ENCODE results near the gene SEMG1.

Gene SEMG1

DNA sequence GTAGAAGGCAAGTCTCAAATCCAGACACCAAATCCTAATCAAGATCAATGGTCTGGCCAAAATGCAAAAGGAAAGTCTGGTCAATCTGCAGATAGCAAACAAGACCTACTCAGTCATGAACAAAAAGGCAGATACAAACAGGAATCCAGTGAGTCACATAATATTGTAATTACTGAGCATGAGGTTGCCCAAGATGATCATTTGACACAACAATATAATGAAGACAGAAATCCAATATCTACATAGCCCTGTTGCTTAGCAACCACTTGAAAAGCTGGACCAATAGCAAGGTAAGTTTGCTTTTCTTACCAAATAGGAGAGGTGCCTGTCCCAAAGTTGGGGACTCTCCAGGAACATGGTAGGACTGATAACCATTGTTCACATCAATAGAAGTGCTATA lies 16.3 kb downstream of the SEMG1 start:
- no peak for DNase-seq

DNA sequence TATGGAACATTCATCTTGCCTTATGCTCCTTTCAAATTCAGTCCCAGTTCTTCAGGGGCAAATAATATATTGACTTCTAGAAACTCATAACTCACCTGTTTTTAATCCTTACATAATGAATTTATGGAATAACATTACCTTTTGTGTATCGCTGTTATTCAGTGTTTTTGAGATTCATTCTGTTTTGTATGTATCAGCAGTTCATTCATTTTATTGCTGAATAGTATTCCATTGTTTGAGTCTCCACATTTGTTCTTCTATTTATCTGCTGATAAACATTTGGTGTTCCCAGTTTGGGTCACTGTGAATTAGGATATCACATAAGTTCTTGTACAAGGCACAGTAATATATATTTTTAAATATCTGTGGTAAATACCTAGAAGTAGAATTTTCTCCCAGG lies 19.5 kb downstream of the SEMG1 start:
- no peak for DNase-seq

DNA sequence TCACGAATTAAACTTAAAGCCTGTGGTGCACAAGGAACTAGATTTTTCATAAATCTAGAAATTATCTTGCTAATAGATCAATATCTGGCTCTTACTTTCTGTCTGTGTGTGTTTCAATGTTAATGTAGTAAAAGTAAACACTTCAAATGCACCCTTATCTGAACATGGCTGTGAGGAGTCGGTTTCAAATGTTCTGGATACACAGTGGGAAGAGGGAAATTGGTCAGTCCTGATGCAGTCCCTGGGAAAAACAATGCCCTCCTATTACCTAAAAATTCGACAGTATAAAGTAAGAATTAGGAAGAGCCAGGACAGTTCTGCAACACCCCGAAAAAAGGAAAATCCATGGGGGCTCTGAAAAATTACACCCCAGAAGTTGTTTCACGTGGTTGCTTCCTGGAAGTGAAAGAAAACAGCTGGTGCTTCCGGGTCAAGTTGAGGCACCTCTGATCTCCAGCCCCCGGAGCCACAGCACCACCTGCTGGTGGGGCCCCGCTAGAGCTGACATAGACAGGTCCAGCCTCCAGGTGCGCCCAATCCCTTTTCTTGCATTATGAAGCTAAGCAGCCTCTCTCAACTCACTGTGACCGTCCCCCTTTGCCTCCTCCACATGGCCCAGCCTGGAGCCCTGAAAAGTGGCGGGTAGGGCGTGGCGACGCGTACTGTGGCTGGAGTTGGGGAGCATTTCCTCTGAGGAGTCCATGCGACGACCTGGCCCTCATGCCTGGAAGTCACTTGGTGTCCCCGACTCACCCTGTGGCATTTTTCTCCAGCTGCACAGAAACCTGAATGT lies 22.6 kb downstream of the SEMG1 start:
- DNase-seq, result peak in 3 of 4 experiments; percentile 2 to 4 (median 4)

DNA sequence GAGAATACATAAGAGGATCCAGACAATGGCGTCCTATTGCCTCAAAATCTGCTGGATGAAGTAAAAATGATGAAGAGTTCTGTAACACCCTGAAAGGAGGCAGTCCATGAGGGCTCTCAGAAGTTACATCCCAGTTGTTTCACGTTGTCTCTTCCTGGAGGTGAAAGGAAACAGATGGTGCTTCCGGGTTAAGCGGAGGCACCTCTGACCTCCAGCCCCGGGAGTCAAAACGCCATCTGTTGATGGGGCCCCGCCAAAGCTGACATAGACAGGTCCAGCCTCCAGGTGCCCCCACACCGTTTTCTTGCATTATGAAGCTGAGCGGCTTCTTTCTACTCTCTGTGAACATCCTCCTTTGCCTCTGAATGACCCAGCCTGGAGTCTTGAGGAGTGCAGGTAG lies 23.8 kb downstream of the SEMG1 start:
- DNase-seq, result no peak

DNA sequence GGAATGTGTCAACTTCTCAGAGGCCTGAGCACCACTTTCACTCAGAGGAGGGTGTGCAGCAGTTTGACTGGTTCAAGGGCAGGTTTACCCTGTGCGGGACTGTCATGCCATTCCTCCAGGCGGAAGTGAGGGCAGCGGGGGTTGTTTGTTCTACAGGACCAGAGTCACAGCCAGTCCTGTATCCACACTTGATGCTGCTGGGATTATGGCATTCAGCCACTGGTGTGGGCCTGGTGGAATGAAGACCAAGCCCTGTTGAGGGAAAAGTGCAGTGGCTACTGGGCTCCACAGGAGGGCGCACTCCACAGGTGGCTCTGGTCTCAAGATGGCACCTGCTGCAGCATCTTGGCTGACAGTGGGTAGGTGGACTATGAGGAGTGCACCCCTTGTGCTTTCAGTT lies 29.2 kb downstream of the SEMG1 start:
- no peak for DNase-seq

DNA sequence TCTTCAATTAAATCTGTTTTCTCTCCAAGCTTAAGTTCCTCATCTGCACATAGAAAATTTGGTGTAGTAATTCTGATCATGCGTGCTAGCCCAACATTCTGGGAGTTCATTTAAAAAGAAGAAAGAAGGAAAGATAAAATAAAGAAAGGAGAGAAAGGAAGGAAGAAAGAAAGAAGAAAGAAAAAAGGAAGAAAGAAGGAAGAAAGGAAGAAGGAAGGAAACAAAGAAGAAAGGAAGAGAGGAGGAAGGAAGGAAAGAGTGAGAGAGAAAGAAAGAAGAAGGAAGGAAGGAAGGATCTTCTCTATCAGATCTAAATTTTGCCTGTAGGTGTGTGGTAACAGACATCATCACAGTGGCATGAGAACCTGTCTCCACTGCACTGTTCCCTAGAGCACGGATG lies 31.3 kb downstream of the SEMG1 start:
- DNase-seq, result no peak

DNA sequence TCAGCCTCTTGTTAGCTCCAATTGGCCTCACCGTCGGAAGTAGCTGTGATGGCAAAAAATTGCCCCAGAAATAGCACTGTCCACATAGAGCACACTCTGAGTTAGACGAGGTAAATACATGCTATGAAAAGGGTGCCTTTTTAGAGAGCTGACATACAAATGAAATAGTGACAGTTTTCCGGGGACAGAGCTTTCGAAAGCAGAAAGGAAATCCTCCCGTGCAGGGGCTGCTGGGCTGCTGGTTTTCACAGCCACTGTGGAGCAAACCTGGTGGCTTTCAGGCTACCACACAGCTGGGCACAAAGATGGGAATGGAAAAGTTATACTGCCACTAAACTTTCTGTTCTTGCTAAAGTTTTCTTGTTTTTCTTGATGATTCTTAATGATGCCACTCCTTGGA lies 39.3 kb downstream of the SEMG1 start:
- no peak for DNase-seq

DNA sequence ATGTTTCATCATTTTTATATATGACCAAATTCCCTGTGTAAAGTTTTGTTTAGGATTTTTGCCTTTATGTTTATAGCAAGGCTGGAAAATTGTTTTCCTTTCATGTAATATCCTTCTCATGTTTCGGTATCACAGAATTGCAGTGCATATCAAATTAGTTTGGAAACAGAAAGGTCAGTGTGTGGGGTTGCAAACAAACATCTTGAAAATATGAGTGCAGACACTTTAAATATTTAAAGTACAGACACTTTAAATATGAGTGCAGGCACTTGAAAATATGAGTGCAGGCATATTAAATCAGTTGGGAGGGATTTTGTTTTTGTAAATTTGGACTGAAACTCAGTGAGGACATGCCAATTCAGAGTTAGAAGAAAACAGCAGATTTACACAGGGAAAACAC lies 41.0 kb downstream of the SEMG1 start:
- DNase-seq, result no peak

DNA sequence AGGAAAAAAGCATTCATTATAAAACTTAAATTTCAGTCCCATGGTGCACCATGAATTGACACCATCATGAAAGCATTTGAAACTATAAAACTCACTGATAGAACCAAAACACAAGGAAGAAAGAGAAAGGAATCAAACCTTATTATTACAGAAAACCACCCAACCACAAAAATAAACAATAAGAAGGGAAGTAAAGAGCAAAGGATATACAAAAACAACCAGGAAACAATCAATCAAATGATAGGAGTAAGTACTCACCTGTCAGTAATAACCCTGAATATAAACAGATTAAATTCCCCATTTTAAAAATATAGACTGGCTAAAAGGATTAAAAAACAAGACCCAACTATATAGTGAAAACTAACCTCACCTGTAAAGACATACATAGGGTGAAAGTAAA lies 41.8 kb downstream of the SEMG1 start:
- no peak for DNase-seq

DNA sequence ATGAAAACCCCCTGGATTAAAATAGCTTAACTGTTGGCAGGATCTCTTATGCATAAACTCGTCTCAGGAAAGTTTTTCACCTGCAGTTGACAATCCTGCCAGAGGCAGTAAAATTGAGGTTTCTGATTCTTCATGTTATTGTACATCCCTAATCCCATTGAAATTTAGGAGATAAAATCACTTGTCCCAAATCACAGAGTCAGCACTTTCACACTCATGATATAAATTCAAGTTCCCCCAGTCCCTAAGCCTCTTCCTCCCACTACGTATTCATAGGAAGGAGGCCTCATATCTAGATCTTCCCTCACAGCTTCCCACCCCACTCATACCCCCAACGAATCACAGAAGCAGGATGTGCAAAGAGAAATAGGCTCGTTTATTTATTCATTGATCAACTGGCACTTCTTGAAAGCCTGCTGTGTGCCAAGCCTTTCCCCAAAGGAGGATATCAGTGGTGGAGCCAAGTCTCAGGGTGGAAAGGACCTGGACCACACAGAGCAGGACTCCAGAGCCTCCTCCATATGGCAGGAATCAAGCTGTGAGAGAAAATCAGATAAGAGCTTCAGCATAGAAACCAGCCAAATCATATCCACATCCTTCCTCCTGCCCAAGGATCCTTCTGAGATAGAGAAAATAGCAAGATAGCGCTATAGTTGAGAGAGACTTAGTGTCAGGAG lies 45.2 kb downstream of the SEMG1 start:
- DNase-seq, result no peak

DNA sequence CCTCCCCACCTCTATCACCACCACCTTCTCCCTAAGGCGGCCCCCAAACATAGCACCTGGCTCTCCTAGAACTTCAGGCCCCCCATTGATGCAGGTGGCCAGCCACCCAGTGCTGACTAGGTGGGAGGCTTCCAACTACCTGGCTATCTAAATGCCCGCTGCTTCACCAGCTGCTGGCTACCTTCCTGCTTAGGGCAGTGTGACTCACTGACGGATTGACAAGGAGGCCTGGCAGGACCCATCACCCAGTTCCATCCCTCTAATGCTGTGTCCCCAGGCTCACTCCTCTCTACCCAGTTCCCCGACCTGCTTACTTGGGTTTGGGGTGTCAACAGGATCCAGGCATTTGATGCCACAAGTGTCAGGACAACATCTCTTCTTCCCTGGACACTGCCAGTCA lies 46.4 kb downstream of the SEMG1 start:
- no peak for DNase-seq

DNA sequence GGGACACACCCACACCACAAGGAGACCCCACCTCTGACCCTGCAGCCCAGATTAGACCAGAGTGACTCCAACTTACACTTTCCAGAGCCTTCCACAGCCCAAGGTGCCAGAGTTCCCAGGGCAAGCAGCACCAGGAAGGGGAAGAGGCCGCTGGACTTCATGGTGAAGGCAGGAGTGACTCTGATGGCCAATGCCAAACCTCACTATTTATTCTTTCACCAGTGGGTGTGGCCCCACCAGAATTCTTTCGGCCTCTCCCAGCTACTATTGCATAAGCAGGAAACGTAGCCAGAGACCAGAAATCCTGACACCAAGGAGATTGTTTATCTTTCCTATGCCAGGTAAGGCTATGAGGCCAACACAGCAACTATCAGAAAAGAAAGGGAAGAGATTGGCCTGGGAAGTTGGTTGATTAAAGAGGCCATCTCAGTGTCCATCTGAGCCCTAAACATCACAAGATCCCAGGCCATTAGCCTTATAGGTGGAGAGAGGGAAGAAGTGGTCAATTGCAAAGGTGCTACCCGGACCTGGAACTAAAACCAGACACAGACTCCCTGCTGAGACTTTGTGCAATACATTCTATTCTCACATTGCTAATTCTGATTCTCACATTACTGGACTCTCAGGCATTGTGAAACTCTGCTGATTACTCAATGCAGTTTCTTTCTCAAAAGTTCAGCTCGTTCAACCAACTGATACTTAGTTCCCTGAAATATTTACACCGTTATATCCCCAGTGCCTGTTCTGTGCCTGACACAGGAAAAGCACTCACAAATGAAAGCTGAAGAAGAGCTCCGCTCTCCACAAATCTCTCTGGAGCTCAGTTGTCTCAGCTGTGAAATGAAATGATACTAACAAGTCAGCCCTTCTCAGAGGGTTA lies 47.8 kb downstream of the SEMG1 start, which contains the start of gene SLPI:
SLPI (minus strand) TSS at position 182 of the 880 bp plus-strand sequence; CDS start at position 161, 21 bp downstream.
- no peak for DNase-seq

DNA sequence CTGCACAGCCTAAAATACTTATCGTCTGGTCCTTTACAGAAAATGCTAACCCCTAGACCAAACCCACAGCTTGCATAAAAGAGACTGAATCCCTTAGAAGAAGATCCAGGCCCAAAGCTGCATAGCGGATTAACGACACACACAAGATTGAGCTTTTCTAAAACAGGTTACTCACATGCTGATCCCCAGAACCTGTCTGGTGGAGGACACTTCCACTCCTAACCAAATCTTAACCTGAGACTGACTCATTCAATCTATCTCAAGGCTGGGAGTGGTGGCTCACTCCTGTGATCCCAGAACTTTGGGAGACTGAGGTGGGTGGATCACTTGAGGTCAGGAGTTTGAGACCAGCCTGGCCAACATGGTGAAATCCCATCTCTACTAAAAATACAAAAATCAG lies 50.3 kb downstream of the SEMG1 start:
- DNase-seq, result no peak

DNA sequence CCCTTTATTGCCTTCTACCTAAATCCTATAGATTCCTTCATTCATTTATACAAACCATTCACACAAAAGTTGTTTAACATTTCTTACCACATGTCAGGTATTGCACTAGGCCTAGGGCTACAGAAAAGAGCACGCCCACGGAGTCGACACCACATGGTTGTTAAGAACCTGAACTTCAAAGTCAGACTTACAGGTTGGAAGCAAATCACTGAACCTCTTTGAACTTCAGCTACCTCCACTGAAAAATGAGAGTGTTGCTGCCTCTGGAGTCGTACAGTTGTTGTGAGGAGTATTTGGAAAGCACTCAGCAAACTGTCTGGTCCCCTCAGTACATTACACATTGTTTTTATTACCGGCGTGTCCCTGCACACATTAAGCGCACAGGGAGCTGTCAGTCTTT lies 50.9 kb downstream of the SEMG1 start:
- no peak for DNase-seq

DNA sequence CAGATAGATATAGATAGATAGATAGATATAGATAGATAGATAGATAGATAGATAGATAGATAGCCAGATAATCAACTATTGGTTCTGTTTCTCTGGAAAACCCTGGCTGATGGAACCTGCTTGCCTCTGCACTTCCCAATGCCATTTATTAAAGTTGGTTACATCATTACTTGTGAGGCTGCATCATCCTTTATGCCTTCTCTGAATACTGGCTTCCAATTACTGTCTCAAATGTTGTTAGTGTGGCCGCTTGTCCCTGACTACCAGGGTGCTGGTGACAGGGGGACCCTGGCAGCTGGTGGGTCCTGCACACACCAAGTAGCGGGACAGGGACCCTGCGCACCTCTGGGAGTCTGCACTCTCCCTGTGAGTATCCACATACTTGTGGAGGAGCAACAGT lies 51.4 kb downstream of the SEMG1 start:
- no peak for DNase-seq

DNA sequence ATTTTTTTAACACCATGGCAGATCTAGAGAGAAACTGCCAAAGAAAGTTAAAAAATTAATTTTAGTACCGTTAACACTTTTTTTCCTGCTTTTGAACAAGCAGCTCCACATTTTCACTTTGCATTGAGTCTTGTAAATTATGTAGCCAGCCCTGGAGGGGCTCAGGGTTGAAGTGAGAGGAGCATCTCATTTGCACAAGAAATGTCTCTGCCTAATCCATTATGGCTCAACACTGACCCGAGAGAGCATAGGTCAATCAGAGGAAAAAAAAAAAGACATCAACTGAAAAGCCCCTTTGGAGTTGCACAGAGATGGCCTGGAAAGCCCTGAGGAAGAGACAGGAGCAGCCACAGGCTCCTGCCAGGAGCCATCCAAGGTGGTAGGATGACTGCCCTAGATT lies 51.8 kb downstream of the SEMG1 start:
- DNase-seq, result no peak
